Ascending aorta (tissue), 2 donors: ENCODE results near the gene BLMH. TPM values are rescaled to one million over a fixed set of nuclear protein-coding genes. Genes with fewer than 3 reads are reported as not detected.
"Not testable (repeated sequence)": the region's sequence is repeated elsewhere in the genome, so short reads cannot be mapped to it uniquely, and the experiment has no call there.

Source experiments
- DNase-seq, 2 donors: peaks; one replicate each; pipeline ENCODE4 v3.0.0-alpha.2; 2019; ENCODE audit warnings: low spot score in 2 of 2
- H3K27ac ChIP-seq, 2 donors: fragments of 200-600 bp; sonication (generic); one replicate each; pipeline ENCODE4 v1.5.1; 2016 to 2017; ENCODE audit warnings: mild to moderate bottlenecking in 1 of 2
- H3K27me3 ChIP-seq: fragments of 200-600 bp; sonication (generic); one replicate; pipeline ENCODE4 v1.5.1; 2017
- H3K36me3 ChIP-seq, 2 donors: fragments of 200-600 bp; sonication (generic); one replicate each; pipeline ENCODE4 v1.5.1; 2016
- H3K4me1 ChIP-seq, 2 donors: fragments of 200-600 bp; sonication (generic); one replicate each; pipeline ENCODE4 v1.5.1; 2016 to 2017; ENCODE audit warnings: mild to moderate bottlenecking in 1 of 2
- H3K4me3 ChIP-seq, 2 donors: fragments of 200-600 bp; sonication (generic); one replicate each; pipeline ENCODE4 v1.5.1; 2016 to 2017; ENCODE audit warnings: mild to moderate bottlenecking in 1 of 2
- H3K9me3 ChIP-seq, 2 donors: fragments of 200-600 bp; sonication (generic); one replicate each; pipeline ENCODE4 v1.5.1; 2016
- intact Hi-C: fragments of 100-400 bp; cut with DNase I; formaldehyde crosslinking; loops from one replicate; pipeline ENCODE4 v1.15.1; 2023
- total RNA-seq: library from RNA; depleted of rRNA; stranded (reverse); fragments of >200 nt; gene quantifications from one replicate; pipeline ENCODE4 v1.1.0, GENCODE V29; 2016
- TF ChIP-seq, protein P1 (sequence below), 3 experiments: fragments of 200-600 bp in 2 of 3; fragments of 450-650 bp in 1 of 3; sonication (generic) in 2 of 3; IDR thresholded peaks; one replicate each; pipeline ENCODE4 v1.5.1; 2016 to 2019; ENCODE audit warnings: antibody characterized with exemption in 3 of 3, mild to moderate bottlenecking in 1 of 3, moderate library complexity in 1 of 3

The BLMH gene
- total RNA-seq, 1 donor from 2014 or later = 6.9 TPM

DNA sequence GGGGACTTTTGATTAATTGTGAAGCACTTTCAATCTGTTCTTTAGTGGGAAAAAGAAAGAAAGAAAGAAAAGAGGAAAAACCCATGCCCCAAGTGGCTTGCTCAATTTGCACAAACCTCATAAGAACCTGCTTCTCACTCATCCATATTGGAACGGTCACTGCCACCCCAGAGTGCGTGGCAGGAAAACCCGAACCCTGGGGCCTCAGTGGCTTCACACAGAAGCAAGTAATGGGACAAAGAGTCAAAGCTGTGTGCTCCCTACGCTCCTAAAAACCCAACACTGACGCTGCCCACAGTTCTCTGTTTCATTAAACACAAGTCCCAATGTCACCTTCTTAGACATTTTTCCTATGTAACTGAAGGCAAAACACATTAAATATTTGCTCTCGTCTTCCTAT lies 57.4 kb downstream of the BLMH start:
- Histone ChIP-seq H3K9me3 (no peaks in the 10 kb centered on the region), H3K4me3 (no peak overlapping the region), H3K27me3 (no peaks in the 10 kb centered on the region), H3K36me3 (no peaks in the 10 kb centered on the region), H3K27ac (no peak overlapping the region), H3K4me1 (peaks cover 0 to 11% of the 10 kb centered on the region in 2 donors)
- peak in 1 of 2 donors; percentile 42 for DNase-seq
- intact Hi-C loops = no loop called here
- TF ChIP-seq, protein P1, sequence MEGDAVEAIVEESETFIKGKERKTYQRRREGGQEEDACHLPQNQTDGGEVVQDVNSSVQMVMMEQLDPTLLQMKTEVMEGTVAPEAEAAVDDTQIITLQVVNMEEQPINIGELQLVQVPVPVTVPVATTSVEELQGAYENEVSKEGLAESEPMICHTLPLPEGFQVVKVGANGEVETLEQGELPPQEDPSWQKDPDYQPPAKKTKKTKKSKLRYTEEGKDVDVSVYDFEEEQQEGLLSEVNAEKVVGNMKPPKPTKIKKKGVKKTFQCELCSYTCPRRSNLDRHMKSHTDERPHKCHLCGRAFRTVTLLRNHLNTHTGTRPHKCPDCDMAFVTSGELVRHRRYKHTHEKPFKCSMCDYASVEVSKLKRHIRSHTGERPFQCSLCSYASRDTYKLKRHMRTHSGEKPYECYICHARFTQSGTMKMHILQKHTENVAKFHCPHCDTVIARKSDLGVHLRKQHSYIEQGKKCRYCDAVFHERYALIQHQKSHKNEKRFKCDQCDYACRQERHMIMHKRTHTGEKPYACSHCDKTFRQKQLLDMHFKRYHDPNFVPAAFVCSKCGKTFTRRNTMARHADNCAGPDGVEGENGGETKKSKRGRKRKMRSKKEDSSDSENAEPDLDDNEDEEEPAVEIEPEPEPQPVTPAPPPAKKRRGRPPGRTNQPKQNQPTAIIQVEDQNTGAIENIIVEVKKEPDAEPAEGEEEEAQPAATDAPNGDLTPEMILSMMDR (IDR thresholded peaks at IDR 0.05) = no peak

DNA sequence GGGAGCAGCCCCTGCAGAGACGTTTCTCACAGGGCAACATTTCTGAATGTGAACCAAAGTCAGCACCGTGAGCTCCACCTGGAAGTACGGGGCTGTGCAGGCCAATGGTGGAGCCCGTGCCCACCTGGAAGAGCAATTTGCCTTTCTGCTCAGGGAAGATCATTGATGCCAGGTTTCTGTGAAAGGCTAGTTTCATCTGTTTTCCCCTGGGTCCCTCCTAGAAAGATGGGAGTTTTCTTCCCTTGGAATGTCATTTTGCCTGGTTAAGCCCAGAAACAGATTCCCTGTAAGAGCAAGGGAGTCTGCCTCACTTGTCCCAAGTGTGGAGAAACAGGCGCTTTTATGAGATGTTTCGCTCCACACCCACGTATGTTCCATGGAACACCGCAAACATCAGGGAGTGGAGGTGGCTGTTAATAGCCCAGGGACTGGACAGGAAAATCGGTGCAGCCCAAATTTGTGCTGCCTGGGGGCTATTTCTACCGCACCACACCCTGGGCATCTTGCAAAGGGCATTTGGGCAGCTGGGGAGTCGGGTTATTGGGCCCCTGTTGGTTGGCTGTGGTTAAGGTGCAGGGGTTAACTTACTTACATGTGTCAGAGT lies 58.8 kb downstream of the BLMH start:
- Histone ChIP-seq H3K4me3 (no peak overlapping the region), H3K27me3 (no peaks in the 10 kb centered on the region), H3K36me3 (no peaks in the 10 kb centered on the region), H3K27ac (no peak overlapping the region), H3K4me1 (peaks cover 0 to 10% of the 10 kb centered on the region in 2 donors), H3K9me3 (no peaks in the 10 kb centered on the region)
- DNase-seq = peak in 1 of 2 donors; percentile 46
- TF ChIP-seq, protein P1 (IDR thresholded peaks at IDR 0.05) = no peak
- intact Hi-C loops = no loop called here

DNA sequence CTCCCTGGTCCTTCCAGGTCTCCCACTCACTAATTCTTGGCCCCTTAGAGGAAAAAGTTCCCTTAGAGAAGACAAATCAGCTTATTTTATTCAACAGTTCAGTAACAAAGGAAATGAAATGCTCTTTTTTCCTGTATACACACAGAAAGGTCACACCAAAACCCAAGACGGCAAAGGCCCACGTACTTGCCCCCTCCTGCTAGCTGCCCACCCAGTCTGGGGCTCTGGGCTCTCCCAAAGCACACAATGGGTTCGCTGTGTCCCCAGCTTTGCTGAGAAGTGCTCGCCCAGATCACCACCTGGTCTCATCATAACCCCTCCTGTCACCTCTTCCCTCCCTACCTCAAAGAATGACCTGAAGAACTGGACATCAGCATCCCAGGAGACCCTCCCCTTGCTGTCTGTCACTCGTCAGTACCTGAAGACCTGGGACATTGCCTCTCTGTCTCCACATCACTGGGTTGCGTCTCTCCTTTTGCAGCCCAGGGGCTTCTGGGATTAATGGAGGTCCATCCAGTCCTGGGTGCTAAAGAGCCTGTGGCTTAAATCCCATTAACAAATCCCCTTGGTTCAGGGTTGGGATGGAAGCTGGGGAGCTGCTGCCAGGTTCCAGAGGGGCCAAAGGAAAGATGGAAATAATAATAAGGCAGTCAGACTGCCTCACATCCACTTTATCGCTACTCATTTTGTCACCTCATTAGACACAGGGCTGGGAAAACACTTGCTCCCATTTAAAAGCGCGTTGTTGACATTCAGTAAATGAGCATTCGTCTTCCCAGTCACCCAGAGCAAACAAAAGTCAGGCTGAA lies 59.5 kb downstream of the BLMH start:
- peaks cover 0 to 3% of the 10 kb centered on the region in 2 donors for H3K4me1 ChIP-seq
- H3K9me3 ChIP-seq = no peaks in the 10 kb centered on the region
- TF ChIP-seq, protein P1 (IDR thresholded peaks at IDR 0.05) = no peak
- no peak overlapping the region for H3K4me3 ChIP-seq
- peak in 1 of 2 donors; percentile 22 for DNase-seq
- intact Hi-C loops = no loop called here
- H3K27me3 ChIP-seq = no peaks in the 10 kb centered on the region
- no peaks in the 10 kb centered on the region for H3K36me3 ChIP-seq
- H3K27ac ChIP-seq = no peak overlapping the region

DNA sequence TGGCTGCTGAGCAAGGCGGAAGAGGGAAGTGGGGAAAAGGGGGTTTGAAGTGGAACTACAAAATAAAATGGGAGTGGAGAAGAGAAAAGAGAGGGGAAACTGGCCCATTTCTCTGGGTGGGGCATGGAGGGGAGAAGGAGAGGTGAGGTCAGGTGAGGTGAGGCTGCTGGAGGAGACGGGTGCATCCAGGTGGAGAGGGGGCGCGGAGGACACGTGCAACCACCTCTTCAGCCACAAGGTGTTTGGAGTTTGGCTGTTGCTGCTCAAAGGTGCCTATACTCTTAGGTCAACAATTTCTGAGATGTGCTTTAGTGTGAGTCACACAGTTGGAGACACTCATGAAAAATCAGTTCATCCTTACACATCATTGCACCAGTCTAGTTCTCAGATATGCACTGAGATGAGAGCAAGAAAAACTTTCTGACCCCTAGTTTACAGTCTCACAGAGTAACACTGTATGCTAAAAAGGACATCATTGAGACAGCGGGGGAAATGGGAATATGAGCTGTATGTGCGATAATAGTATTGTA lies 61.1 kb downstream of the BLMH start:
- H3K4me1 ChIP-seq = peaks cover 0 to 3% of the 10 kb centered on the region in 2 donors
- DNase-seq = peak in 1 of 2 donors; percentile 22
- intact Hi-C loops = no loop called here

DNA sequence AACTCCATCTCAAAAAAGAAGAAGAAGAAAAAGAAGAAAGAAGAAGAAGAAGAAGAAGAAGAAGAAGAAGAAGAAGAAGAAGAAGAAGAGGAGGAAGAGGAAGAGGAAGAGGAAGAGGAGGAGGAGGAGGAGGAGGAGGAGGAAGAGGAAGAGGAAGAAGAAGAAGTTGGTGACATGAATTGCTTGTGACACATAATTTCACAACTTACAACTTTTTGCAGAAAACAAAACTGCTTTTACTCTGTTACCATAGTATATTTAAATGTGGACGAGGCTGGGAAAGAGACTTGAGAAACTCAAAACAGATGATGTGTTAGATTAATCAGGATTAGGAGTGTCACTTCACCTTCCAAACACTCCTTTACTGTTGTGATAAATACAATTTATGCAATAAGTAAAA lies 61.7 kb downstream of the BLMH start:
- DNase-seq, H3K27me3 ChIP-seq, H3K9me3 ChIP-seq, intact Hi-C loops, H3K4me3 ChIP-seq, H3K4me1 ChIP-seq, H3K36me3 ChIP-seq, H3K27ac ChIP-seq: not testable (repeated sequence)

More for the DNA sequence above, 61.1 kb downstream of the BLMH start:
- Histone ChIP-seq H3K4me3 (no peak overlapping the region), H3K27ac (no peak overlapping the region), H3K36me3 (no peaks in the 10 kb centered on the region), H3K9me3 (no peaks in the 10 kb centered on the region), H3K27me3 (no peaks in the 10 kb centered on the region)
- TF ChIP-seq, protein P1 (IDR thresholded peaks at IDR 0.05) = no peak

DNA sequence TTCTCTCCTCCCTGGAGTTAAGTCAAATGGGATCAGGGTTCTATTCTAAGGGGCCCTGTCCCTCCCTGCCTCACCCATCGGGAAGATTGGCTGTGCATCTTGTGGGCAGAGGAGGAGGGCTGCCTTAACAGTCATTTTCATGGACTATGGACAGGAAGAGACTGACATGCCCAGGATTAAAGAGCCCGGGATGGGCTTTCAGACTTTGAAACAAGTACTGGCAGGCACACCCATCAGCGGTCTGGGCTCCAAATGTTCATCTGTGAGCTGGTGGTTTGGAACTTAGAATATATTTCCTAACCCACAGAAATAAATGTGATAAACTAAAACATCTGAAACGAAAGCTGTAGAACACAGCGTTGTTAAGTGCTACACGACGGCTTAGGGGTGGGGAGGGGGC lies 62.7 kb downstream of the BLMH start:
- no peak overlapping the region for H3K27ac ChIP-seq
- H3K4me1 ChIP-seq = no peaks in the 10 kb centered on the region
- TF ChIP-seq, protein P1 (IDR thresholded peaks at IDR 0.05) = no peak
- H3K27me3 ChIP-seq = no peaks in the 10 kb centered on the region
- intact Hi-C loops = no loop called here
- peak in 1 of 2 donors; percentile 38 for DNase-seq
- H3K9me3 ChIP-seq = no peaks in the 10 kb centered on the region
- no peaks in the 10 kb centered on the region for H3K36me3 ChIP-seq
- H3K4me3 ChIP-seq = no peak overlapping the region
